K562 (cell line): ENCODE measurements around the gene LAPTM5. TPM values are rescaled to one million over a fixed set of nuclear protein-coding genes. Genes with fewer than 3 reads are reported as not detected.

Experiments used
- CEBPG ChIP-seq, 3 experiments: fragments of 200-800 bp in 1 of 3; sonication (Bioruptor generic) in 1 of 3; sonication (generic) in 1 of 3; formaldehyde crosslinking in 1 of 3; IDR thresholded peaks in 2 of 3; conservative IDR thresholded peaks in 1 of 3; 2 replicates each; pipeline versions ENCODE4 v1.6.1 to v1.8.0; 2016 to 2022; ENCODE audit warnings: missing compliant biosample characterization in 2 of 3, missing genetic modification characterization in 2 of 3, mild to moderate bottlenecking in 1 of 3, missing genetic modification reagents in 1 of 3
- CHD7 ChIP-seq: fragments of 200-600 bp; sonication (generic); IDR thresholded peaks from one replicate; pipeline ENCODE4 v1.6.1; 2012; ENCODE audit warnings: mild to moderate bottlenecking, low read depth, low read length, inconsistent platforms
- DMBX1 ChIP-seq: fragments of 250-450 bp; sonication (Bioruptor Pico); IDR thresholded peaks from 2 replicates; pipeline ENCODE4 v1.8.0; 2022; ENCODE audit warnings: inconsistent platforms, mild to moderate bottlenecking, moderate library complexity, borderline replicate concordance
- HNRNPLL ChIP-seq: fragments of 200-400 bp; formaldehyde crosslinking; IDR thresholded peaks from 2 replicates; pipeline ENCODE4 v1.6.1; 2017; ENCODE audit warnings: low read length, low read depth, mild to moderate bottlenecking; ENCODE audit not compliant: poor library complexity, severe bottlenecking
- KLF6 ChIP-seq: fragments of 250-450 bp; sonication (Bioruptor Pico); IDR thresholded peaks from 2 replicates; pipeline ENCODE4 v1.4.0; 2020; ENCODE audit warnings: mild to moderate bottlenecking, moderate library complexity, borderline replicate concordance
- MBD2 ChIP-seq: sonication (generic); IDR thresholded peaks from 2 replicates; pipeline ENCODE4 v1.6.1; 2016; ENCODE audit warnings: low read depth, borderline replicate concordance
- RFX5 ChIP-seq: IDR thresholded peaks from 2 replicates; pipeline ENCODE4 v1.6.1; 2011; ENCODE audit warnings: low read depth, mild to moderate bottlenecking, improper control_type of control experiment, low read length
- SMAD4 ChIP-seq: fragments of 250-450 bp; sonication (Bioruptor Pico); conservative IDR thresholded peaks from 2 replicates; pipeline ENCODE4 v1.8.0; 2021; ENCODE audit warnings: inconsistent platforms, mild to moderate bottlenecking, moderate library complexity
- ZBTB9 ChIP-seq: fragments of 450-650 bp; formaldehyde crosslinking; IDR thresholded peaks from 2 replicates; pipeline ENCODE4 v1.4.0; 2020; ENCODE audit warnings: mild to moderate bottlenecking, moderate library complexity
- ZNF232 ChIP-seq: sonication (generic); formaldehyde crosslinking; IDR thresholded peaks from 2 replicates; pipeline ENCODE4 v1.8.0; 2022; ENCODE audit warnings: mild to moderate bottlenecking, missing genetic modification reagents
- polyA plus RNA-seq, 8 experiments: library from polyadenylated mRNA; depleted of rRNA in 4 of 8; stranded (reverse) in 5 of 8; unstranded in 3 of 8; fragments of >200 nt; fragmentation: Nextera tagmentation in 2 of 8; fragmentation: Illumina TruSeq in 1 of 8; extraction: Ambion mirVana in 2 of 8; extraction: Trizol in 1 of 8; gene quantifications; 2 replicates each; pipeline versions ENCODE4 v1.2.1 to v1.2.3, GENCODE V29; 2011 to 2014; ENCODE audit warnings: inconsistent platforms in 1 of 8, missing spikeins in 1 of 8
- total RNA-seq, 7 experiments: library from RNA; depleted of rRNA in 6 of 7; stranded (reverse); fragments of >200 nt in 6 of 7; fragmentation: Illumina TruSeq in 2 of 7; extraction: Trizol in 2 of 7; gene quantifications; 2 replicates each; pipeline versions ENCODE4 v1.2.1 to v1.2.3, GENCODE V29; 2011 to 2021; ENCODE audit warnings: low replicate concordance in 1 of 7
- TF ChIP-seq, protein P1 (sequence below), 2 experiments: fragments of 450-650 bp in 1 of 2; sonication (generic) in 1 of 2; formaldehyde crosslinking; conservative IDR thresholded peaks; 2 replicates each; pipeline versions ENCODE4 v1.4.0 to v1.8.1; 2020 to 2022; ENCODE audit warnings: mild to moderate bottlenecking in 1 of 2, missing genetic modification reagents in 1 of 2

The LAPTM5 gene
- total and polyA plus RNA-seq, 9 of the 15 experiments (the other 6 are each of a cell fraction or from before 2014, with no cell fraction given): 2.4 to 47.3 (median 20.3) TPM

DNA sequence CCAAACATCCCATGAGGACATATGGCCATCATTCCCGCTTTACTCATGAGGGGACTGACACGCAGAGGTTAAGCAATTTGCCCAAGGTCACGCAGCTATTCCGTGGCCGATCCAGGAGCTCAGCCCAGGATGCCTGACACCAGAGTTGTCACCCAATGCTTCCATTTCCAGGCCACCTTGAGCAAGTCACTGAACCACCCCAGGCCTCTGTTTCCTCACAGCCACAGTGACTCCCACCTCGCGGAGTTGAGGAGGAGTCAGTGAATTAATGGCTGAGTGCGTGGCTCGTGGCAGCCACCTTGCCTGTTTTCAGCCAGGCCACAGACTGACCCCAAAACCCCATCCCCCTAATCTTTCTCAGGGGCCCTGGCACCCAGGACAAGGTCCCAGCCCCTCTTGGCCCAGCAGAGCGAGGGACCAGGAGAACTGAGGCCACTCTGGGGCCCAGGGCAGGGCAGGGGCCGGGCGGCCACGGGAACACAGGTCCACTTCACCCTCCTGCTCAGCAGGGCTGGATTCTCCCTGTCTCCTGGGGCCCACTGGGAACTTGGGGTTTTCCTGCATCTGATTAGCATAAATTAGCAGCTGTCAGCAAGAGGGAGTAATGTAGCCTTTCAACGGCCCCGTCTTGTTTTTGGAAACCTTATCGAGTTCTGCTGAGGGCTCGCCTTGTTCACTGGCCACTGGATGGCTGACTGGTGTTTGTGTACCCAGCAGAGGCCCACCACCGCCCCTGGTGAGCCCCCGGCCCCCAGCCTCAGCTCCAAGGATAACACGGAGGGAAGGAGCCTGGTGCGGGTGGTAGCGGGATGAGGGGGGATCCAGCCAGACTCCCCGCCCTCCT lies 19.7 kb upstream of the LAPTM5 start (continued):
- TF ChIP-seq CHD7: no peak
- TF ChIP-seq, protein P1, sequence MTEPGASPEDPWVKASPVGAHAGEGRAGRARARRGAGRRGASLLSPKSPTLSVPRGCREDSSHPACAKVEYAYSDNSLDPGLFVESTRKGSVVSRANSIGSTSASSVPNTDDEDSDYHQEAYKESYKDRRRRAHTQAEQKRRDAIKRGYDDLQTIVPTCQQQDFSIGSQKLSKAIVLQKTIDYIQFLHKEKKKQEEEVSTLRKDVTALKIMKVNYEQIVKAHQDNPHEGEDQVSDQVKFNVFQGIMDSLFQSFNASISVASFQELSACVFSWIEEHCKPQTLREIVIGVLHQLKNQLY (CRISPR knock-in tag; conservative IDR thresholded peaks at IDR 0.05): peak in 1 of 2 experiments; percentile 85; a peak in 1 of 4 replicates
- peak; percentile 42 for TF ChIP-seq CEBPG (CRISPR knock-in tag; IDR thresholded peaks at IDR 0.05)
- no peak for TF ChIP-seq CEBPG (tag; conservative IDR thresholded peaks at IDR 0.05 in 1 of 2, IDR thresholded peaks at IDR 0.05 in 1 of 2)
- TF ChIP-seq ZNF232 (CRISPR knock-in tag): no peak
- TF ChIP-seq HNRNPLL: no peak
- no peak for TF ChIP-seq MBD2
- peak; percentile 96 for TF ChIP-seq ZBTB9
- TF ChIP-seq SMAD4 (CRISPR knock-in tag): peak; percentile 63; the same call in 1 of the 2 replicates
- peak; percentile 71; the same call in 1 of the 2 replicates for TF ChIP-seq KLF6
- peak; percentile 77 for TF ChIP-seq DMBX1
- TF ChIP-seq RFX5: no peak
